Skeletal muscle satellite cell (primary cell): ENCODE measurements around the gene NLRP4.

Source experiments
- H3K27me3 ChIP-seq: 2 replicates; pipeline ENCODE4 v1.7.0; 2013; ENCODE audit warnings: low read length; ENCODE audit not compliant: control insufficient read depth, insufficient read depth
- H3K36me3 ChIP-seq: 2 replicates; pipeline ENCODE4 v1.7.0; 2013; ENCODE audit warnings: mild to moderate bottlenecking, control low read depth, low read length; ENCODE audit not compliant: insufficient read depth
- H3K4me1 ChIP-seq: 2 replicates; pipeline ENCODE4 v1.7.0; 2013; ENCODE audit warnings: low read length; ENCODE audit not compliant: control insufficient read depth, insufficient read depth
- H3K4me2 ChIP-seq: 2 replicates; pipeline ENCODE4 v1.7.0; 2013; ENCODE audit warnings: mild to moderate bottlenecking, low read length
- H3K4me3 ChIP-seq: 2 replicates; pipeline ENCODE4 v1.7.0; 2013; ENCODE audit warnings: low read length
- H3K9ac ChIP-seq: 2 replicates; pipeline ENCODE4 v1.7.0; 2013; ENCODE audit warnings: mild to moderate bottlenecking, low read depth, low read length, moderate library complexity
- H3K9me3 ChIP-seq: replicated peaks from 2 replicates; pipeline ENCODE4 v1.7.0; 2013; ENCODE audit warnings: mild to moderate bottlenecking, control low read depth, low read length

The NLRP4 gene

DNA sequence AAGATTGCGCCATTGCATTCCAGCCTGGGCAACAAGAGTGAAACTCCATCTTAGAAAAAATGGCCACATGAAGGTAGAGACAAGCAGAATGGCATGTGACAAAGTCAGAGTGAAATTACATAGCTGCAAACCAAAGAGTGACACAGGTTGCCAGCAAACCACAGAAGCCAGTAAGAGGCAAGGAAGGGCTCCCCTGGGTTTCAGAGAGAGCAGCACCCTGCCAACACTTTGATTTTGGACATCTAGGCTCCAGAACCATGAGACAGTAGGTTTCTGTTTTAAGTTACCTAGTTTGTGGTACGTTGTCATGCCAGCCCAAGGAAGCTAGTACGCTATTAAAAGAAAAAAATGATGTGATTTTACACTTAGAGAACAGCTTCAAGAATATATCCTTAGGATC, 1.9 kb downstream of the NLRP4 start:
- Histone ChIP-seq H3K4me2 (no peak overlapping the region), H3K27me3 (no peaks in the 10 kb centered on the region), H3K36me3 (no peaks in the 10 kb centered on the region), H3K9me3 (no peaks in the 10 kb centered on the region), H3K4me3 (no peak overlapping the region), H3K9ac (no peak overlapping the region), H3K4me1 (no peaks in the 10 kb centered on the region)

DNA sequence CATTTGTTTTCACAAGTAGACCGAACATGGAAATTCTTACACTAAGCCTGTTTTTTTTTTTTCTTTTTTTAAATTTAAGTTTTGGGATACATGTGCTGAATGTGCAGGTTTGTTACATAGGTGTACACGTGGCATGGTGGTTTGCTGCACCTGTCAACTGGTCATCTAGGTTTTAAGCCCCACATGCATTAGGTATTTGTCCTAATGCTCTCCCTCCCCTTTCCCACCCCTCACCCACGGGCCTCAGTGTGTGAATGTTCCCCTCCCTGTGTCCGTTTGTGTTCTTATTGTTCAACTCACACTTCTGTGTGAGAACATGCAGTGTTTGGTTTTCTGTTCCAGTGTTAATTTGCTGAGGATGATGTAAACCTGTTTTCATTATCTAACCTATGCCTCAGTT, 2.6 kb downstream of the NLRP4 start:
- Histone ChIP-seq H3K4me2 (no peak overlapping the region), H3K4me3 (no peak overlapping the region), H3K36me3 (no peaks in the 10 kb centered on the region), H3K27me3 (no peaks in the 10 kb centered on the region), H3K9me3 (no peaks in the 10 kb centered on the region), H3K4me1 (no peaks in the 10 kb centered on the region), H3K9ac (no peak overlapping the region)

GRCh38 chr19:55855160-55855559, 18.8 kb downstream of the NLRP4 start:
- H3K27me3 ChIP-seq = no peaks in the 10 kb centered on the region
- no peak overlapping the region for H3K4me2 ChIP-seq
- H3K4me1 ChIP-seq = no peaks in the 10 kb centered on the region
- H3K36me3 ChIP-seq = no peaks in the 10 kb centered on the region
- H3K4me3 ChIP-seq = no peak overlapping the region
- peaks cover 18% of the 10 kb centered on the region for H3K9me3 ChIP-seq
- no peak overlapping the region for H3K9ac ChIP-seq

DNA sequence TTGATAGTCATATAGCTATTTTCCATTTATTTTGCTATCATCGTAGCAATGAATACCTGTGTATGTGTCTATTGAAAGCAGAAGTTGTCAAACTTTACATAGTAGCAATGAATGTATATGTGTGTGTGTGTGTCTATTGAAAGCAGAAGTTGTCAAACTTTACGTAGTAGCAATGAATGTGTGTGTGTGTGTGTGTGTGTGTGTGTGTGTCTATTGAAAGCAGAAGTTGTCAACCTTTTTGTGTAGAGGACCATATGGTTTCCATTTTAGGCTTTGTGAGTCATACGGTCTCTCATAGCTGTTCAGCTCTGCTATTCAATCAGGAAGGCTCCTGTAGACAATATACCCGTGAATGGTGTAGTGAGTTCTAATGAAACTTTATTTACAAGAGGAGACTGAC, 20.8 kb downstream of the NLRP4 start:
- Histone ChIP-seq H3K4me1 (no peaks in the 10 kb centered on the region), H3K36me3 (no peaks in the 10 kb centered on the region), H3K9me3 (peaks cover 15% of the 10 kb centered on the region), H3K9ac (no peak overlapping the region), H3K27me3 (no peaks in the 10 kb centered on the region), H3K4me3 (no peak overlapping the region), H3K4me2 (no peak overlapping the region)

- Histone ChIP-seq H3K4me3 (no peak overlapping the region), H3K27me3 (no peaks in the 10 kb centered on the region), H3K4me2 (no peak overlapping the region), H3K9ac (no peak overlapping the region), H3K36me3 (no peaks in the 10 kb centered on the region), H3K9me3 (peaks cover 14% of the 10 kb centered on the region), H3K4me1 (no peaks in the 10 kb centered on the region)
Measured at GRCh38 chr19:55857974-55858373, 21.6 kb downstream of the NLRP4 start.

DNA sequence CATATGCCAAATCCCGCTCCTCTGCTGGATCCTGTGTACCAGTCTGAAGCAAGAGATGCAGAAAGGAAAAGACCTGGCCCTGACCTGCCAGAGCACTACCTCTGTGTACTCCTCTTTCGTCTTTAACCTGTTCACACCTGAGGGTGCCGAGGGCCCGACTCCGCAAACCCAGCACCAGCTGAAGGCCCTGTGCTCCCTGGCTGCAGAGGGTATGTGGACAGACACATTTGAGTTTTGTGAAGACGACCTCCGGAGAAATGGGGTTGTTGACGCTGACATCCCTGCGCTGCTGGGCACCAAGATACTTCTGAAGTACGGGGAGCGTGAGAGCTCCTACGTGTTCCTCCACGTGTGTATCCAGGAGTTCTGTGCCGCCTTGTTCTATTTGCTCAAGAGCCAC, 22.1 kb downstream of the NLRP4 start:
- H3K4me2 ChIP-seq = no peak overlapping the region
- no peaks in the 10 kb centered on the region for H3K4me1 ChIP-seq
- no peaks in the 10 kb centered on the region for H3K36me3 ChIP-seq
- H3K9ac ChIP-seq = no peak overlapping the region
- no peak overlapping the region for H3K4me3 ChIP-seq
- H3K9me3 ChIP-seq = peaks cover 14% of the 10 kb centered on the region
- no peaks in the 10 kb centered on the region for H3K27me3 ChIP-seq

GRCh38 chr19:55858969-55859368, 22.6 kb downstream of the NLRP4 start:
- Histone ChIP-seq H3K36me3 (no peaks in the 10 kb centered on the region), H3K4me2 (no peak overlapping the region), H3K9me3 (peaks cover 14% of the 10 kb centered on the region), H3K4me1 (no peaks in the 10 kb centered on the region), H3K9ac (no peak overlapping the region), H3K27me3 (no peaks in the 10 kb centered on the region), H3K4me3 (no peak overlapping the region)

- Histone ChIP-seq H3K4me2 (no peak overlapping the region), H3K9me3 (peaks cover 11% of the 10 kb centered on the region), H3K9ac (no peak overlapping the region), H3K36me3 (no peaks in the 10 kb centered on the region), H3K27me3 (no peaks in the 10 kb centered on the region), H3K4me1 (no peaks in the 10 kb centered on the region), H3K4me3 (no peak overlapping the region)
Measured at GRCh38 chr19:55866521-55866920, 30.2 kb downstream of the NLRP4 start.

DNA sequence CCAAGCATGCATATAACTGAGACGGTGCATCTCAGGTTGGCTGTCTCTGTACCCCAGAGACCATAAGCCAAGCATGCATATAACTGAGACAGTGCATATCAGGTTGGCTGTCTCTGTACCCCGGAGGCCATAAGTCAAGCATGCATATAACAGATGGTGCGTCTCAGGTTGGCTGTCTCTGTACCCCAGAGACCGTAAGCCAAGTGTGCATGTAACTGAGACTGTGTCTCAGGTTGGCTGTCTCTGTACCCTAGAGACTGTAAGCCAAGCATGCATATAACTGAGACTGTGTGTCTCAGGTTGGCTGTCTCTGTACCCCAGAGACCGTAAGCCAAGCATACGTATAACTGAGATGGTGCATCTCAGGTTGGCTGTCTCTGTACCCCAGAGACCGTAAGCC, 30.8 kb downstream of the NLRP4 start:
- Histone ChIP-seq H3K27me3 (no peaks in the 10 kb centered on the region), H3K9ac (no peak overlapping the region), H3K36me3 (no peaks in the 10 kb centered on the region), H3K4me3 (no peak overlapping the region), H3K9me3 (peaks cover 11% of the 10 kb centered on the region), H3K4me1 (no peaks in the 10 kb centered on the region), H3K4me2 (no peak overlapping the region)

DNA sequence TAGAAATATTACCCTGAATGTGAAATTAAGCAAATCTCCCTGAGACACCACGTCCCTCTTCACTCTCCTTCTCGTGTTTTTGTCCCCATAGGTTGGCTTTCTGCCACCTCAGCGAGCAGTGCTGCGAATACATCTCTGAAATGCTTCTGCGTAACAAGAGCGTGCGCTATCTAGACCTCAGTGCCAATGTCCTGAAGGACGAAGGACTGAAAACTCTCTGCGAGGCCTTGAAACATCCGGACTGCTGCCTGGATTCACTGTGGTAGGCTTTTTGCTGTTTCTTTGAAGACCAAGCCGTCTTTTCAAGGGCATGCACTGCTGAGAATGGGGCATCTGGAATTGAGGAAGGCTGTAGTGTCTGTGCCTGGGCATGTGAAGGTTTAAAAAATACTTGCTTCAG, 34.4 kb downstream of the NLRP4 start:
- no peaks in the 10 kb centered on the region for H3K4me1 ChIP-seq
- no peak overlapping the region for H3K9ac ChIP-seq
- H3K9me3 ChIP-seq = peaks cover 11% of the 10 kb centered on the region
- H3K4me3 ChIP-seq = no peak overlapping the region
- H3K27me3 ChIP-seq = no peaks in the 10 kb centered on the region
- H3K4me2 ChIP-seq = no peak overlapping the region
- H3K36me3 ChIP-seq = no peaks in the 10 kb centered on the region

GRCh38 chr19:55877211-55877610, 40.9 kb downstream of the NLRP4 start:
- H3K4me1 ChIP-seq = no peaks in the 10 kb centered on the region
- no peak overlapping the region for H3K4me2 ChIP-seq
- H3K9ac ChIP-seq = no peak overlapping the region
- peaks cover 16% of the 10 kb centered on the region for H3K9me3 ChIP-seq
- no peaks in the 10 kb centered on the region for H3K36me3 ChIP-seq
- no peaks in the 10 kb centered on the region for H3K27me3 ChIP-seq
- H3K4me3 ChIP-seq = no peak overlapping the region

GRCh38 chr19:55882626-55883025, 46.3 kb downstream of the NLRP4 start:
- Histone ChIP-seq H3K4me3 (no peak overlapping the region), H3K4me1 (no peaks in the 10 kb centered on the region), H3K36me3 (no peaks in the 10 kb centered on the region), H3K9me3 (peaks cover 5% of the 10 kb centered on the region), H3K4me2 (no peak overlapping the region), H3K9ac (no peak overlapping the region), H3K27me3 (no peaks in the 10 kb centered on the region)
